GM12865 (cell line): ENCODE results near the gene LPP.

Experiments
- DNase-seq: peaks from one replicate; pipeline ENCODE4 v3.0.0; 2010; ENCODE audit warnings: low read depth
- H3K4me3 ChIP-seq: 2 replicates; pipeline ENCODE4 v1.5.1; 2011; ENCODE audit warnings: mild to moderate bottlenecking, low read depth, low read length, control low read depth
- CTCF ChIP-seq: IDR thresholded peaks from 2 replicates; pipeline ENCODE4 v1.5.1; 2011; ENCODE audit warnings: low read length, control low read depth, low read depth, inconsistent platforms; ENCODE audit not compliant: insufficient read depth; ENCODE audit errors: missing control alignments

LPP gene

DNA sequence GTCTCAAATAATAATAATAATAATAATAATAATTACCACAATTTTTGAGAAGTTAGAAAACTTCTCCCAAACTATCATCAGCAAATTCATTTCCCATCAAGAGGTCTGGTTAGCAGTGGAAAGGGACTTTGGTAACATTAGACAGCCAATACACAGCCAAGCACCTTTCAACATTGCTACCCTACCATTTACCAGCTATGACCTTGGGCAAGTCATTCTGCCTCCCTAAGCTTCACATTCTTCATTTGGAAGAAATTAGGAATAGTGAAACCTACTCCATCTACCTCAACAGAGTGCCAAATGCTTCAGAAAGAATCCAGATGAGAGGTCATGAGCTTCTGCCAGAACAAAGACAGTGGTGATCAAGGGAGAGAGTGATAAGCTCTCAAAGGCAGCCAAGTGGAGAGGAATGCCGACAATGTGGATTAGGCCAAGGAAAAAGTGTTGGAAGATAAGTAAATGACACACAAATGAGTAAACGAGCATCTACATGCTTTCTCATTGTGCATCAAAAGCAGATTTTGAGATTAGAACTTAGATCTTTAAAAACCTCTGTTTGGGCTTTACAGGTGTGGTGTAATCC lies 42.9 kb upstream of the LPP start:
- TF ChIP-seq CTCF = no peak
- DNase-seq = no peak
- H3K4me3 ChIP-seq = no peak overlapping the region

DNA sequence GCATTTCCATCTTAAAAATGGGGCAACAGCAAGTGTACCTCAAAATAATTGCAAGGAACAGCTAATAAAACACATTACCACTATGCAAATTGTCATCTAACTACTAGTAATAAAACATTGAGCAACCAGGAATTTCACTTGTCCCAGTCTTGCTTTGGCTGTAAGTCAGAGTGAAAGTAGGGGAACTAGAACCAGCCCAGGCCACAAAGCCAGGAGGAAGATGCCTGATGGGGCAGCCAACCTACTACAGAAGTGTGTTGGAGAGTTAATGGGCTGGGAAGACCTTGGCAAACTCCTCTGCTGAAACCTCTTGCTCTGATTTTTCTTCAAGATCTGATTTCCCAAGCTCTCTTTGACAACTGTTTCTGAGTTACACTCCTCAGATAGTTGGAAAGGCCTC lies 40.2 kb upstream of the LPP start:
- no peak for DNase-seq
- no peak overlapping the region for H3K4me3 ChIP-seq
- TF ChIP-seq CTCF = no peak

DNA sequence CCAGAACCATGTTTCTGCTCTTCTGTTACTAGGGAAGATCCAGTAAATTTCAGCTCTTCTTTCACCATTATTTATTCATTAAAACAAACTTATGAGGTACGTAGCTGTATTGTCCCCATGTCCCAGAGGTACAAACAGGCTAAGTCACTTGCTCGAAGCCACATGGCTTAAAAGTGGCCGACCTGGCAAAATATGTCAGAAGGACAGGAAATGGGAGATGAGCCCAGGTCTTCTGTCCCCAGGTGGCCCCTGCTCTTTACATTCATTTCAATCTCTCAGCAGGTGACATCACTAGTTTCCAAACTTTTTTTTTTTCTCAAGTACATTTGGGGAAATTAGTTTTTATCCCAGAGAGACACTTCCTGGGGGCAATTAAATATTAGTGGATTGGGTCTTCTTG lies 34.1 kb upstream of the LPP start:
- no peak for DNase-seq
- no peak for TF ChIP-seq CTCF
- H3K4me3 ChIP-seq = no peak overlapping the region

DNA sequence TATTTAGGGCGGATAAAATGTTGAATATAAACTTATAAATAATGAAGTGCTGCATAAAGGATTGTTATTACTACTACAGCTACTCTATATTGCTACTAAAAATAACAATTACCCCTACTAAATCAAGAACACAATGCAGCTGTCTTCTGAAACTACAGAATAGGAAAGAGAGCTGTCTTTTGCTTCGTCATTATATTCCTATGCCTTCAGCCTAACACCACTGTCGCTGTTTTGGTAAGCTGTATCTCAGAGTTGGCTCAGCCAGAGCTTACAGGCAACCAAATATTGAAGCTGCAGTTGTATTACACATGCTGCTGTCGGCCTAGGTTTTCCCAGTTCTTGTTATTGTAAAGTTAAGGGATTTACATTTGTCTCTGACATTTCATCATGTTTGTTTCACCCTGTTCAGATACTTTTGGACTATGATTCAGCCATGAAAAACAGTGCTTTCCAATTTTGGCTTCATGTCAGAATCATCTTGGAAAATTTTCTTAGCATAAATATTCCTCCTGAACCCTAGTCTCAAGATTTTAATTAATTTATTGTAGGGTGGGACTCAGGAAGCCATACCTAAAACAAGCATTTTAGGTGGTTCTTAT lies 31.3 kb upstream of the LPP start:
- no peak for DNase-seq
- TF ChIP-seq CTCF = no peak
- no peak overlapping the region for H3K4me3 ChIP-seq

DNA sequence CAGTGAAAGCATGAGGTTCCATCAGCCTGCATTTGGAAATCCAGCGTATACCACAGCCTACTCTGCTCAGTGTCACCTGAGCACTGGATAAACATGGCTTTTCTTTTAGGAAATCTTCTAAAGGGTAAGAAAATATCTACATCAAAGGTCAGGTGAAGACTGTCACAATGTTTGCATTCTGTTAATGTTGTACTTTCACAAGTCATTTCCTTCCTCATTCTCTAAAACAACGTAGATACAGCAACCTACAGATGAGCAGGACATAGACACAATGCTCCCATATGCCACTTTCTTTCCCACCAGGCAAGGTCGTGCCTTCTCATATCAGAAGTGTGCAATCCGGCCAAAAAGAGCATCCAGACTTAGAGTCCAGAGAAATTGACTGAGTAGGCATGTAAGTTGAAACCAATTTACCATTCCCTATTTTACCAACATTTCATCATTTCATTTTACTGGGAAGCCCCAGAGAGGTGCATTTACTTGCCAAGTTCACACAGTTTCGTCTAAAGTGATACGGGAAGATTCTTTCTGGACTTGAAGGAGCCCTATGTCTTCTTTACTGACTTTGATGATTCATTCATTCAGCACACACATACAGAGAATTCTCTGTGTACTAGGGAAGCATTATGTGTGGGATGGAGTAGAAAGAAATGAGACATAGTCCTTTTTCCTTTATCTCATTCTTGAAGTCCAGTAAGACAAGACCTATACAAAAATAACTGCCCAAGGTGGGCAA lies 30.6 kb upstream of the LPP start:
- no peak for TF ChIP-seq CTCF
- no peak overlapping the region for H3K4me3 ChIP-seq
- DNase-seq = no peak

DNA sequence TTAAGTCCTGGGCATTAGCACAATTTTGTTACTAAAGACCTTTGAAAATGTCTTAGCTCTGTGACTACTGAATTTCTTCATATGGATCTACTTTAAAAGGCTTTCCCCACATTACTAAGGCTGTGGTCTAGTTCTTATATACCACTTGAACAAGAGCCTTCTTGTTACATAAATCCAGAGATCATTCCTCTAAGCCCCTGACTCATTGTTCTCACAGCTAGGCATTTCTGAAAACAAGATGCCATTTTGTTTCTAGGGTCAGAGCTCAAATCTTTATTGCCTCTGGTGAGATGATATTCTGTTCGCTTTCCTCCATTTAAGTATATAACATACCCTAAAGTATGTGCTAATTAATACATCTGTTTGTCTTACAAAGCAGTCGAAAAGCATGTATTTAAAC lies 29.8 kb upstream of the LPP start:
- H3K4me3 ChIP-seq = no peak overlapping the region
- DNase-seq = no peak
- no peak for TF ChIP-seq CTCF
